H1 (cell line): ENCODE results near the gene BAIAP2. TPM values are rescaled to one million over a fixed set of nuclear protein-coding genes. Genes with fewer than 3 reads are reported as not detected.

ENCODE experiments used
- ASH2L ChIP-seq: fragments of 200-600, 300-600 bp; sonication (generic); IDR thresholded peaks from one replicate; pipeline ENCODE4 v1.7.1; 2017; ENCODE audit warnings: low read length
- CBX5 ChIP-seq: fragments of 300-800, 300-1000 bp; sonication (generic); IDR thresholded peaks from 2 replicates; pipeline ENCODE4 v1.7.1; 2016; ENCODE audit warnings: antibody characterized with exemption, low read length, low read depth
- GABPA ChIP-seq: IDR thresholded peaks from 2 replicates; pipeline ENCODE4 v1.6.1; 2011; ENCODE audit warnings: mild to moderate bottlenecking, low read length, moderate library complexity, borderline replicate concordance; ENCODE audit not compliant: insufficient read depth
- NRF1 ChIP-seq: IDR thresholded peaks from 2 replicates; pipeline ENCODE4 v1.6.1; 2011; ENCODE audit warnings: mild to moderate bottlenecking, low read depth, low read length, improper control_type of control experiment
- SIX5 ChIP-seq: IDR thresholded peaks from 2 replicates; pipeline ENCODE4 v1.6.1; 2011; ENCODE audit warnings: mild to moderate bottlenecking, low read depth, low read length
- SP2 ChIP-seq: IDR thresholded peaks from 2 replicates; pipeline ENCODE4 v1.6.1; 2012; ENCODE audit warnings: mild to moderate bottlenecking, low read length, inconsistent platforms
- SUZ12 ChIP-seq: fragments of 200-600 bp; sonication (generic); IDR thresholded peaks from 2 replicates; pipeline ENCODE4 v1.6.1; 2012; ENCODE audit warnings: mild to moderate bottlenecking, inconsistent platforms, low read length, moderate library complexity, mixed read lengths
- polyA plus RNA-seq, 7 experiments: library from polyadenylated mRNA; depleted of rRNA in 3 of 7; stranded (reverse) in 5 of 7; unstranded in 2 of 7; fragments of >200 nt in 5 of 7; fragments of 200-250 nt in 2 of 7; gene quantifications; 1 replicate in 5 of 7; 2 replicates in 1 of 7; 4 replicates in 1 of 7; pipeline versions ENCODE4 v1.2.1 to v1.2.3, GENCODE V29; 2011 to 2013; ENCODE audit warnings: missing spikeins in 2 of 7, mixed read lengths in 2 of 7
- total RNA-seq: library from RNA; stranded (reverse); fragmentation: NEBNext Ultra II Directional; extraction: Animal tissue kit (Norgen Biotek cat#: 25700); gene quantifications from 2 replicates; pipeline ENCODE4 v1.2.1, GENCODE V29; 2021
- TF ChIP-seq, protein P1 (sequence below): fragments of 300-600 bp; sonication (generic); IDR thresholded peaks from 2 replicates; pipeline ENCODE4 v1.7.1; 2012; ENCODE audit warnings: low read length, moderate library complexity, mild to moderate bottlenecking, inconsistent platforms; ENCODE audit not compliant: insufficient replicate concordance
- TF ChIP-seq, protein P2 (sequence below), 3 experiments: IDR thresholded peaks; 1 replicate in 2 of 3; 2 replicates in 1 of 3; pipeline versions ENCODE4 v1.5.1 to v1.6.1; 2011; ENCODE audit warnings: low read length in 3 of 3, mild to moderate bottlenecking in 3 of 3, inconsistent platforms in 2 of 3, low read depth in 1 of 3, moderate library complexity in 1 of 3; ENCODE audit not compliant: insufficient read depth in 1 of 3; ENCODE audit errors: control extremely low read depth in 1 of 3

The BAIAP2 gene
- total and polyA plus RNA-seq, 2 of the 8 experiments (the other 6 are each of a cell fraction or from before 2014, with no cell fraction given): 10.0 to 22.8 TPM

DNA sequence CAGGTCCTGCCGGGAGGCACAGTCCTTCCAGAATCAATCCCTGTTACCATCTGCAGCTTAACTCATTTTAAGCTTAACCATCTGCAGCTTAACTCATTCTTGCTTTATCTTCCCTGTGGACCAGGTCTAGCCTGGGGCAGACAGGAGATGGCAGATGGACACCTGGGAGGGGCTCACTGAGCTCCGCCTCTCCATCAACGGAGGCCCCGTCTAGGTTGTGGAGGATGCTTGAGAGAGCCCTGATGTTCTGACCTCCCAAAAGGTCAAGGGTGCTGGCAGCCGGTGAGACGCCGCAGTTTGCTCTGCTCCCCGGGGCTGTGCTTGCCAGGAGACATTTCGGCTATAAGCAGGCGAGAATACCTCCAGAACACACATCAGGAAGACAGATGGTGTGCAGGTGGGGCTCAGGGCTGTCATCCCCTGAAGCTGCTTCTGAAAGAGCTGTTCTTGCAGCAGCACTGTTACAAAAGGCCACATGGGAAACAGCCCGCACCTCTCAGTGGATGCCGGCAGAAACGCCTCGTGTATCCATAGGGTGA lies 41.3 kb downstream of the BAIAP2 start (continued):
- TF ChIP-seq, protein P1, sequence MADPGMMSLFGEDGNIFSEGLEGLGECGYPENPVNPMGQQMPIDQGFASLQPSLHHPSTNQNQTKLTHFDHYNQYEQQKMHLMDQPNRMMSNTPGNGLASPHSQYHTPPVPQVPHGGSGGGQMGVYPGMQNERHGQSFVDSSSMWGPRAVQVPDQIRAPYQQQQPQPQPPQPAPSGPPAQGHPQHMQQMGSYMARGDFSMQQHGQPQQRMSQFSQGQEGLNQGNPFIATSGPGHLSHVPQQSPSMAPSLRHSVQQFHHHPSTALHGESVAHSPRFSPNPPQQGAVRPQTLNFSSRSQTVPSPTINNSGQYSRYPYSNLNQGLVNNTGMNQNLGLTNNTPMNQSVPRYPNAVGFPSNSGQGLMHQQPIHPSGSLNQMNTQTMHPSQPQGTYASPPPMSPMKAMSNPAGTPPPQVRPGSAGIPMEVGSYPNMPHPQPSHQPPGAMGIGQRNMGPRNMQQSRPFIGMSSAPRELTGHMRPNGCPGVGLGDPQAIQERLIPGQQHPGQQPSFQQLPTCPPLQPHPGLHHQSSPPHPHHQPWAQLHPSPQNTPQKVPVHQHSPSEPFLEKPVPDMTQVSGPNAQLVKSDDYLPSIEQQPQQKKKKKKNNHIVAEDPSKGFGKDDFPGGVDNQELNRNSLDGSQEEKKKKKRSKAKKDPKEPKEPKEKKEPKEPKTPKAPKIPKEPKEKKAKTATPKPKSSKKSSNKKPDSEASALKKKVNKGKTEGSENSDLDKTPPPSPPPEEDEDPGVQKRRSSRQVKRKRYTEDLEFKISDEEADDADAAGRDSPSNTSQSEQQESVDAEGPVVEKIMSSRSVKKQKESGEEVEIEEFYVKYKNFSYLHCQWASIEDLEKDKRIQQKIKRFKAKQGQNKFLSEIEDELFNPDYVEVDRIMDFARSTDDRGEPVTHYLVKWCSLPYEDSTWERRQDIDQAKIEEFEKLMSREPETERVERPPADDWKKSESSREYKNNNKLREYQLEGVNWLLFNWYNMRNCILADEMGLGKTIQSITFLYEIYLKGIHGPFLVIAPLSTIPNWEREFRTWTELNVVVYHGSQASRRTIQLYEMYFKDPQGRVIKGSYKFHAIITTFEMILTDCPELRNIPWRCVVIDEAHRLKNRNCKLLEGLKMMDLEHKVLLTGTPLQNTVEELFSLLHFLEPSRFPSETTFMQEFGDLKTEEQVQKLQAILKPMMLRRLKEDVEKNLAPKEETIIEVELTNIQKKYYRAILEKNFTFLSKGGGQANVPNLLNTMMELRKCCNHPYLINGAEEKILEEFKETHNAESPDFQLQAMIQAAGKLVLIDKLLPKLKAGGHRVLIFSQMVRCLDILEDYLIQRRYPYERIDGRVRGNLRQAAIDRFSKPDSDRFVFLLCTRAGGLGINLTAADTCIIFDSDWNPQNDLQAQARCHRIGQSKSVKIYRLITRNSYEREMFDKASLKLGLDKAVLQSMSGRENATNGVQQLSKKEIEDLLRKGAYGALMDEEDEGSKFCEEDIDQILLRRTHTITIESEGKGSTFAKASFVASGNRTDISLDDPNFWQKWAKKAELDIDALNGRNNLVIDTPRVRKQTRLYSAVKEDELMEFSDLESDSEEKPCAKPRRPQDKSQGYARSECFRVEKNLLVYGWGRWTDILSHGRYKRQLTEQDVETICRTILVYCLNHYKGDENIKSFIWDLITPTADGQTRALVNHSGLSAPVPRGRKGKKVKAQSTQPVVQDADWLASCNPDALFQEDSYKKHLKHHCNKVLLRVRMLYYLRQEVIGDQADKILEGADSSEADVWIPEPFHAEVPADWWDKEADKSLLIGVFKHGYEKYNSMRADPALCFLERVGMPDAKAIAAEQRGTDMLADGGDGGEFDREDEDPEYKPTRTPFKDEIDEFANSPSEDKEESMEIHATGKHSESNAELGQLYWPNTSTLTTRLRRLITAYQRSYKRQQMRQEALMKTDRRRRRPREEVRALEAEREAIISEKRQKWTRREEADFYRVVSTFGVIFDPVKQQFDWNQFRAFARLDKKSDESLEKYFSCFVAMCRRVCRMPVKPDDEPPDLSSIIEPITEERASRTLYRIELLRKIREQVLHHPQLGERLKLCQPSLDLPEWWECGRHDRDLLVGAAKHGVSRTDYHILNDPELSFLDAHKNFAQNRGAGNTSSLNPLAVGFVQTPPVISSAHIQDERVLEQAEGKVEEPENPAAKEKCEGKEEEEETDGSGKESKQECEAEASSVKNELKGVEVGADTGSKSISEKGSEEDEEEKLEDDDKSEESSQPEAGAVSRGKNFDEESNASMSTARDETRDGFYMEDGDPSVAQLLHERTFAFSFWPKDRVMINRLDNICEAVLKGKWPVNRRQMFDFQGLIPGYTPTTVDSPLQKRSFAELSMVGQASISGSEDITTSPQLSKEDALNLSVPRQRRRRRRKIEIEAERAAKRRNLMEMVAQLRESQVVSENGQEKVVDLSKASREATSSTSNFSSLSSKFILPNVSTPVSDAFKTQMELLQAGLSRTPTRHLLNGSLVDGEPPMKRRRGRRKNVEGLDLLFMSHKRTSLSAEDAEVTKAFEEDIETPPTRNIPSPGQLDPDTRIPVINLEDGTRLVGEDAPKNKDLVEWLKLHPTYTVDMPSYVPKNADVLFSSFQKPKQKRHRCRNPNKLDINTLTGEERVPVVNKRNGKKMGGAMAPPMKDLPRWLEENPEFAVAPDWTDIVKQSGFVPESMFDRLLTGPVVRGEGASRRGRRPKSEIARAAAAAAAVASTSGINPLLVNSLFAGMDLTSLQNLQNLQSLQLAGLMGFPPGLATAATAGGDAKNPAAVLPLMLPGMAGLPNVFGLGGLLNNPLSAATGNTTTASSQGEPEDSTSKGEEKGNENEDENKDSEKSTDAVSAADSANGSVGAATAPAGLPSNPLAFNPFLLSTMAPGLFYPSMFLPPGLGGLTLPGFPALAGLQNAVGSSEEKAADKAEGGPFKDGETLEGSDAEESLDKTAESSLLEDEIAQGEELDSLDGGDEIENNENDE: no peak
- TF ChIP-seq SUZ12: no peak
- TF ChIP-seq GABPA: no peak
- no peak for TF ChIP-seq SP2
- no peak for TF ChIP-seq SIX5
- TF ChIP-seq, protein P2, sequence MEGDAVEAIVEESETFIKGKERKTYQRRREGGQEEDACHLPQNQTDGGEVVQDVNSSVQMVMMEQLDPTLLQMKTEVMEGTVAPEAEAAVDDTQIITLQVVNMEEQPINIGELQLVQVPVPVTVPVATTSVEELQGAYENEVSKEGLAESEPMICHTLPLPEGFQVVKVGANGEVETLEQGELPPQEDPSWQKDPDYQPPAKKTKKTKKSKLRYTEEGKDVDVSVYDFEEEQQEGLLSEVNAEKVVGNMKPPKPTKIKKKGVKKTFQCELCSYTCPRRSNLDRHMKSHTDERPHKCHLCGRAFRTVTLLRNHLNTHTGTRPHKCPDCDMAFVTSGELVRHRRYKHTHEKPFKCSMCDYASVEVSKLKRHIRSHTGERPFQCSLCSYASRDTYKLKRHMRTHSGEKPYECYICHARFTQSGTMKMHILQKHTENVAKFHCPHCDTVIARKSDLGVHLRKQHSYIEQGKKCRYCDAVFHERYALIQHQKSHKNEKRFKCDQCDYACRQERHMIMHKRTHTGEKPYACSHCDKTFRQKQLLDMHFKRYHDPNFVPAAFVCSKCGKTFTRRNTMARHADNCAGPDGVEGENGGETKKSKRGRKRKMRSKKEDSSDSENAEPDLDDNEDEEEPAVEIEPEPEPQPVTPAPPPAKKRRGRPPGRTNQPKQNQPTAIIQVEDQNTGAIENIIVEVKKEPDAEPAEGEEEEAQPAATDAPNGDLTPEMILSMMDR (IDR thresholded peaks at IDR 0.05; ENCODE audit: control extremely low read depth in 1 of 3, insufficient read depth in 1 of 3, low read depth in 1 of 3, low read length in 3 of 3): no peak
- TF ChIP-seq CBX5: no peak
- TF ChIP-seq ASH2L: no peak
- no peak for TF ChIP-seq NRF1
